Endothelial cell of umbilical vein (primary cell): ENCODE results near the gene FOXO1. TPM values are rescaled to one million over a fixed set of nuclear protein-coding genes. Genes with fewer than 3 reads are reported as not detected.

ENCODE experiments used
- BruUV-seq: library from RNA; stranded (reverse); fragments of 400-500 nt; replicated peaks from 2 replicates; lab custom pipeline; 2021; lab: Mats Ljungman, UMichigan
- CTCF ChIA-PET: fragments of 300-600, 350-600 bp; sonication (Branson Sonifier 250); formaldehyde crosslinking; loops from one replicate; lab custom pipeline; 2021; ENCODE audit warnings: antibody characterized with exemption, inconsistent platforms; lab: Charles Lee
- POLR2A ChIA-PET: fragments of 300-600, 350-600 bp; sonication (Branson Sonifier 250); formaldehyde crosslinking; loops from one replicate; lab custom pipeline; 2021; ENCODE audit warnings: antibody characterized with exemption, inconsistent platforms; lab: Charles Lee
- DNase-seq: peaks from one replicate; pipeline ENCODE4 v3.0.0-alpha.2; 2011; ENCODE audit warnings: low read depth, low spot score
- FAIRE-seq: peaks from 2 replicates; lab custom pipeline; 2011; peaks lifted over from hg19 to GRCh38; lab: Jason Lieb, UNC
- H2AFZ ChIP-seq: 2 replicates; pipeline ENCODE4 v1.6.0; 2012; ENCODE audit warnings: low read depth, low read length, control low read depth, inconsistent platforms
- H3K27ac ChIP-seq: 2 replicates; pipeline ENCODE4 v1.5.1; 2011; ENCODE audit warnings: low read depth, mild to moderate bottlenecking, control low read depth, low read length, moderate library complexity; ENCODE audit not compliant: insufficient read depth
- H3K27me3 ChIP-seq, 2 experiments: 2 replicates each; pipeline versions ENCODE4 v1.6.0 to v1.6.1; 2011; ENCODE audit warnings: low read length in 2 of 2, mixed read lengths in 1 of 2; ENCODE audit not compliant: control insufficient read depth in 2 of 2, insufficient read depth in 2 of 2
- H3K36me3 ChIP-seq, 2 experiments: 2 replicates in 1 of 2; 3 replicates in 1 of 2; pipeline ENCODE4 v1.5.1; 2011; ENCODE audit warnings: low read length in 2 of 2, mild to moderate bottlenecking in 1 of 2, moderate library complexity in 1 of 2; ENCODE audit not compliant: control insufficient read depth in 2 of 2, insufficient read depth in 2 of 2; ENCODE audit errors: extremely low read depth in 1 of 2
- H3K4me1 ChIP-seq: 3 replicates; pipeline ENCODE4 v1.5.1; 2011; ENCODE audit warnings: mild to moderate bottlenecking, low read length; ENCODE audit not compliant: control insufficient read depth, insufficient read depth; ENCODE audit errors: extremely low read depth
- H3K4me2 ChIP-seq: 2 replicates; pipeline ENCODE4 v1.6.1; 2011; ENCODE audit warnings: low read length, control low read depth, mixed read lengths; ENCODE audit not compliant: insufficient read depth
- H3K4me3 ChIP-seq, 3 experiments: fragments of 200-600 bp in 1 of 3; sonication (generic), shearing (Covaris generic) in 1 of 3; replicated peaks in 1 of 3; 2 replicates each; pipeline ENCODE4 v1.5.1; 2011 to 2016; ENCODE audit warnings: control low read depth in 3 of 3, low read length in 3 of 3, mild to moderate bottlenecking in 2 of 3, inconsistent platforms in 1 of 3, low read depth in 1 of 3, moderate library complexity in 1 of 3; ENCODE audit not compliant: insufficient read depth in 1 of 3
- H3K79me2 ChIP-seq: 2 replicates; pipeline ENCODE4 v1.6.0; 2012; ENCODE audit warnings: low read length, inconsistent platforms; ENCODE audit not compliant: control insufficient read depth, insufficient read depth
- H3K9ac ChIP-seq: replicated peaks from 2 replicates; pipeline ENCODE3; 2011; ENCODE audit warnings: low read length, control low read depth; ENCODE audit not compliant: insufficient read depth; ENCODE audit errors: extremely low read depth
- H3K9me1 ChIP-seq: replicated peaks from 3 replicates; pipeline ENCODE4 v1.6.0; 2011; ENCODE audit warnings: mild to moderate bottlenecking, low read length; ENCODE audit not compliant: control insufficient read depth, insufficient read depth; ENCODE audit errors: extremely low read depth
- H3K9me3 ChIP-seq: replicated peaks from 2 replicates; pipeline ENCODE4 v1.5.1; 2012; ENCODE audit warnings: low read length, inconsistent platforms; ENCODE audit not compliant: control insufficient read depth, insufficient read depth
- H4K20me1 ChIP-seq: replicated peaks from 2 replicates; pipeline ENCODE3; 2011; ENCODE audit warnings: mild to moderate bottlenecking, low read length; ENCODE audit not compliant: control insufficient read depth, insufficient read depth; ENCODE audit errors: extremely low read depth
- EZH2 ChIP-seq: IDR thresholded peaks from 2 replicates; pipeline ENCODE4 v1.6.1; 2012; ENCODE audit warnings: borderline replicate concordance, low read depth, mild to moderate bottlenecking, moderate library complexity, low read length, inconsistent platforms; ENCODE audit not compliant: severe bottlenecking
- FOS ChIP-seq: IDR thresholded peaks from 2 replicates; pipeline ENCODE4 v1.6.1; 2011; ENCODE audit warnings: mild to moderate bottlenecking, low read length, moderate library complexity, borderline replicate concordance; ENCODE audit not compliant: insufficient read depth
- GATA2 ChIP-seq: IDR thresholded peaks from 2 replicates; pipeline ENCODE4 v1.7.0; 2011; ENCODE audit warnings: low read depth, mild to moderate bottlenecking, moderate library complexity, mixed read lengths, low read length; ENCODE audit not compliant: insufficient read length, insufficient read depth
- JUN ChIP-seq: IDR thresholded peaks from 2 replicates; pipeline ENCODE4 v1.6.1; 2011; ENCODE audit warnings: borderline replicate concordance, low read depth; ENCODE audit not compliant: insufficient read length, insufficient read depth
- MYC ChIP-seq: IDR thresholded peaks from one replicate; pipeline ENCODE4 v1.6.1; 2011; ENCODE audit warnings: mild to moderate bottlenecking, low read depth, low read length
- POLR2A ChIP-seq: IDR thresholded peaks from 2 replicates; pipeline ENCODE4 v1.6.1; 2012; ENCODE audit warnings: low read depth, mild to moderate bottlenecking, control low read depth, low read length
- POLR2AphosphoS5 ChIP-seq: IDR thresholded peaks from 2 replicates; pipeline ENCODE4 v1.6.1; 2012; ENCODE audit warnings: low read depth, mild to moderate bottlenecking, control low read depth, low read length, moderate library complexity; ENCODE audit not compliant: insufficient read depth
- dilution Hi-C: fragments of 300-500 bp; cut with MboI; formaldehyde crosslinking; loops from one replicate; pipeline ENCODE4 v1.15.0; 2019; ENCODE audit warnings: low sequenced_read_pairs; ENCODE audit not compliant: extremely low pct_ligation_motif_present
- intact Hi-C: fragments of 100-400 bp; cut with micrococcal nuclease; formaldehyde crosslinking; loops from one replicate; pipeline ENCODE4 v1.10.0; 2022
- polyA plus RNA-seq, 4 experiments: library from polyadenylated mRNA; depleted of rRNA in 3 of 4; stranded (reverse) in 3 of 4; unstranded in 1 of 4; fragments of >200 nt; gene quantifications; 2 replicates each; pipeline versions ENCODE4 v1.2.1 to v1.2.3, GENCODE V29; 2011 to 2012; ENCODE audit warnings: missing spikeins in 1 of 4
- total RNA-seq: library from RNA; stranded (reverse); gene quantifications from 2 replicates; pipeline ENCODE4 v1.2.3, GENCODE V29; 2021
- TF ChIP-seq, protein P1 (sequence below), 2 donors: IDR thresholded peaks; 1 replicate in 1 of 2; 2 replicates in 1 of 2; pipeline ENCODE4 v1.5.1; 2011; ENCODE audit warnings: low read length in 2 of 2, mild to moderate bottlenecking in 2 of 2, moderate library complexity in 2 of 2, control low read depth in 1 of 2, inconsistent platforms in 1 of 2, low read depth in 1 of 2; ENCODE audit not compliant: insufficient read depth in 1 of 2; ENCODE audit errors: extremely low read depth in 1 of 2
- TF ChIP-seq, protein P2 (sequence below): IDR thresholded peaks from 2 replicates; pipeline ENCODE4 v1.6.1; 2011; ENCODE audit not compliant: insufficient read depth, insufficient read length

Gene FOXO1
- total and polyA plus RNA-seq, 2 donors (not counting 3 experiments of a cell fraction or from before 2014, with no cell fraction given) = 44.7 to 48.5 TPM

DNA sequence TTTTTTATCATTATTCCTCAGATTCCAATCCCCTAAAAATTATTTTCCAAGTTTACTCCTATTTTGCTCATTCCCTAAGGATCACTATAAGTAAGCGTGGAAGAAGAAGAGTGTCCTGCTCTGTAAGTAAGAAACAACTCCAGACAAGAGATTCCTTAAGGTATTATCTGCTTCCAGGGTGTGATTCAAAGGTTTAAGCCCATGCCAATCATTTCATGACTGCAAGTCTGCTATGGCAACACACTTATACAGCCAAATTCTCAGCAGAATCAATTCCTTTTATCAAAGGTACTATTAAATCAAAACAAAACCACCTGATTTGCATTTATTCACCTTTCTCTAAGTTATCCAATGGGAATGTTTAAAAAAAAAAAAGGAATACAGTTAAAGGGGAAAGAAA is 43.7 kb downstream of the FOXO1 start:
- Histone ChIP-seq H4K20me1 (peaks cover 6% of the 10 kb centered on the region), H3K4me3 (no peak overlapping the region), H3K9me3 (no peaks in the 10 kb centered on the region), H3K4me2 (no peak overlapping the region), H3K9me1 (no peaks in the 10 kb centered on the region), H3K79me2 (peaks cover 99% of the 10 kb centered on the region), H3K9ac (no peak overlapping the region), H3K27ac (no peak overlapping the region), H3K4me1 (no peaks in the 10 kb centered on the region), H3K36me3 (peaks cover 0 to 4% of the 10 kb centered on the region in 2 experiments), H2AFZ (no peak overlapping the region), H3K27me3 (no peaks in the 10 kb centered on the region)
- TF ChIP-seq POLR2AphosphoS5 = no peak
- no peak for TF ChIP-seq POLR2A
- TF ChIP-seq GATA2 = no peak
- TF ChIP-seq EZH2 = no peak
- no peak for TF ChIP-seq FOS
- TF ChIP-seq, protein P1, sequence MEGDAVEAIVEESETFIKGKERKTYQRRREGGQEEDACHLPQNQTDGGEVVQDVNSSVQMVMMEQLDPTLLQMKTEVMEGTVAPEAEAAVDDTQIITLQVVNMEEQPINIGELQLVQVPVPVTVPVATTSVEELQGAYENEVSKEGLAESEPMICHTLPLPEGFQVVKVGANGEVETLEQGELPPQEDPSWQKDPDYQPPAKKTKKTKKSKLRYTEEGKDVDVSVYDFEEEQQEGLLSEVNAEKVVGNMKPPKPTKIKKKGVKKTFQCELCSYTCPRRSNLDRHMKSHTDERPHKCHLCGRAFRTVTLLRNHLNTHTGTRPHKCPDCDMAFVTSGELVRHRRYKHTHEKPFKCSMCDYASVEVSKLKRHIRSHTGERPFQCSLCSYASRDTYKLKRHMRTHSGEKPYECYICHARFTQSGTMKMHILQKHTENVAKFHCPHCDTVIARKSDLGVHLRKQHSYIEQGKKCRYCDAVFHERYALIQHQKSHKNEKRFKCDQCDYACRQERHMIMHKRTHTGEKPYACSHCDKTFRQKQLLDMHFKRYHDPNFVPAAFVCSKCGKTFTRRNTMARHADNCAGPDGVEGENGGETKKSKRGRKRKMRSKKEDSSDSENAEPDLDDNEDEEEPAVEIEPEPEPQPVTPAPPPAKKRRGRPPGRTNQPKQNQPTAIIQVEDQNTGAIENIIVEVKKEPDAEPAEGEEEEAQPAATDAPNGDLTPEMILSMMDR (IDR thresholded peaks at IDR 0.05; ENCODE audit: extremely low read depth in 1 of 2, insufficient read depth in 1 of 2, low read depth in 1 of 2, low read length in 2 of 2) = no peak
- no peak for TF ChIP-seq JUN
- TF ChIP-seq, protein P2, sequence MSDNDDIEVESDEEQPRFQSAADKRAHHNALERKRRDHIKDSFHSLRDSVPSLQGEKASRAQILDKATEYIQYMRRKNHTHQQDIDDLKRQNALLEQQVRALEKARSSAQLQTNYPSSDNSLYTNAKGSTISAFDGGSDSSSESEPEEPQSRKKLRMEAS = no peak
- TF ChIP-seq MYC = no peak
- no peak for FAIRE-seq
- no peak for DNase-seq
- dilution Hi-C loops = no loop called here
- ChIA-PET CTCF (no interaction called here), POLR2A (no interaction called here)
- BruUV-seq = no TSS peak
- intact Hi-C loops = no loop called here
